GM12874 (cell line): ENCODE results near the gene ALAD.

Experiments used
- CTCF ChIP-seq: IDR thresholded peaks from 2 replicates; pipeline ENCODE4 v1.5.1; 2011; ENCODE audit warnings: low read depth, mild to moderate bottlenecking, control low read depth, low read length, moderate library complexity; ENCODE audit not compliant: insufficient read depth

The ALAD gene

GRCh38 chr9:113373256-113373655 lies 27.8 kb downstream of the ALAD start:
- TF ChIP-seq CTCF = no peak

- TF ChIP-seq CTCF = no peak
Measured at GRCh38 chr9:113372059-113372458, 29.0 kb downstream of the ALAD start.

GRCh38 chr9:113370806-113371325 lies 30.2 kb downstream of the ALAD start:
- no peak for TF ChIP-seq CTCF

GRCh38 chr9:113369855-113370140 lies 31.3 kb downstream of the ALAD start:
- no peak for TF ChIP-seq CTCF

GRCh38 chr9:113368982-113369854 lies 31.9 kb downstream of the ALAD start:
- TF ChIP-seq CTCF = no peak

- no peak for TF ChIP-seq CTCF
Measured at GRCh38 chr9:113368348-113368981, 32.6 kb downstream of the ALAD start.

GRCh38 chr9:113364951-113365350 lies 36.1 kb downstream of the ALAD start:
- no peak for TF ChIP-seq CTCF
